Activated CD8-positive, alpha-beta memory T cell treated with anti-CD3 and anti-CD28 coated beads for 4 hours (primary cell): ENCODE results near the gene DGCR8.

Experiments
- DNase-seq, 2 donors: peaks; one replicate each; pipeline ENCODE4 v3.0.0-alpha.2; 2020; ENCODE audit warnings: low read depth in 2 of 2

DGCR8 gene

DNA sequence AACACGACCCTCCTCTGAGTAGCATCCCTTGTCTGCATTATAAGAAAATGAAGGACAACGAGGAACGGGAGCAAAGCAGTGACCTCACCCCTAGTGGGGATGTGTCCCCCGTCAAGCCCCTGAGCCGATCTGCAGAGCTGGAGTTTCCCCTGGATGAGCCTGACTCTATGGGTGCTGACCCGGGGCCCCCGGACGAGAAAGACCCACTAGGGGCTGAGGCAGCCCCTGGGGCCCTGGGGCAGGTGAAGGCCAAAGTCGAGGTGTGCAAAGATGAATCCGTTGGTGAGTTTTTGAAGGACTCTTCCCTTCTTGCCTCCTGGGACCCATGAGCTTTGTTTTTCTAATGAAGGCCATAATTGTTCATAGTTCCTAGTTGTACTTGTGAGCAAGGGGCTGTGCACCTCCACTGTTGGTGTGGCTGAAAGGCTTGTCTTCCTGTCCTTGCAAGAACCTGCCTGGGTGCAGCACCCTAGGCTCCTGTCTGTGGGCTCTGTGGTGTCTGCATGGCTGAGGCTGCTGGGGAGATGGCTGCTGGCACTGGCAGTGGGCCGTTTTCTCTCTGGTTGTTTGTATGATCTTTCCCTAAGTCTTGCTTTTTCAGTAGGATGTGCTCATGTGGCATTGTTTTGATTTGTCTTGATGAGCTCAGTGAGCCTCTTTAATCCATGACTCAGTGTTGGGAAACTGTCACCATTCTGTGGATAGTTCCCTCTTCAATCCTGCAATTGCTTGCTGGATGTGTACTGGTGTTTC is 10.1 kb downstream of the DGCR8 start:
- DNase-seq = no peak

DNA sequence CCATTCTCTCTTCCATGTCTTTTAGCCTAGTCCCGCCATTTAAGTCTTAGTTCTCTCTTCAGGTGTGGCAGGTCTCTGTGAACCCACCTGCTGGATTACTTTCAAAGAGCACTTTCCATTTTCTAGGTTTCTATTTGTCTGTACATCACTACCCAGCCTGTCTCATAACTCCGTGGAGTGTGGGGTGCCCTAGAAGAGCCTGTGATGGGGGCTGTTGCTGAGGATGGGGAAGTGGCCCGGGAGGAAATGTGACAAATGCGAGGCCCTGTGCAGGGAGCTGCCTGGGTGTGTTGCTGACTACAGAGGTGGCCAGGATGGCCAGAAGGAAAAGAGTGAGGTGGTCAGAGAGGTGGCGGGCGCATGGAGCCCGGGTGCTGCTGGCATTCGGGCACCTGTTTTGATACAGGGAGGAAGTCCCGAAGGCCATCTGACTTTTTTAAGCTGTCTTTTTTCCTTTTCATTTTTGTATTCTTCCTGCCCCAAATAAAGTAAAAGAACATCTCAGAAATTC is 10.7 kb downstream of the DGCR8 start:
- DNase-seq = no peak

DNA sequence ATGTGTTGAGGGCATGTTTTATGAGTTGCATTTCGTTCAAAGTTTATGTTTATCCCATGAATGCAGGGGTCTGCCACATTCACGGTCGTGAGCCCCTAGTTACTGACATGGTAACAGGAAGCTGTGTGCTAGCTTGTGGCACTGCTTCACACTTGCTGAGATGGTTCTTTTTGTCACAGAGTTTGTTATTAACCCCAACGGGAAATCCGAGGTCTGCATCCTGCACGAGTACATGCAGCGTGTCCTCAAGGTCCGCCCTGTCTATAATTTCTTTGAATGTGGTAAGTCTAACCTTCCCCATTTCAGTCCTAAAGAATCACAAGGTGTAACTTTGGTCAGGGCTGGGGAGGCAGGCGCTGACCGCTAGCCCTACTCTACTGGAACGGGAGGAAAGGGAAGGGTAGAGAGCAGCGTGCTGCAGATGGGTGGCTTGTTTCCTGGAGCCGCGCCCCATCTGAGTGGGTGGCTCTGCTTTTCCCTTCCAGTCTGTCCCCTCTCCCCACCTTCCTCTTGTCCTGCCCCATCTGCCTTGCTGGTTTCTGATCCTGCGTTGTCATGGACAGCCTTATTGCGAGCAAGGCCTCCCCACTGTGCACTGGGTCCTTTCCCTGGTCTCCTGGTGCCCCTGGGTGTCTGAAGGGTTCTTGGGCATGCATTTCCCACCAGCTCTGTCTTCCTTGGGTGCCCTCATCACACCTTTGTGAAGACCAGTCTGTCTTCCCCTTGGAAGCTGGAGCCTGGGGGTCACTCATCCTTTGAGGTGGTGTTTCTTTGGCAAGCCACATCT is 11.8 kb downstream of the DGCR8 start:
- DNase-seq = no peak

DNA sequence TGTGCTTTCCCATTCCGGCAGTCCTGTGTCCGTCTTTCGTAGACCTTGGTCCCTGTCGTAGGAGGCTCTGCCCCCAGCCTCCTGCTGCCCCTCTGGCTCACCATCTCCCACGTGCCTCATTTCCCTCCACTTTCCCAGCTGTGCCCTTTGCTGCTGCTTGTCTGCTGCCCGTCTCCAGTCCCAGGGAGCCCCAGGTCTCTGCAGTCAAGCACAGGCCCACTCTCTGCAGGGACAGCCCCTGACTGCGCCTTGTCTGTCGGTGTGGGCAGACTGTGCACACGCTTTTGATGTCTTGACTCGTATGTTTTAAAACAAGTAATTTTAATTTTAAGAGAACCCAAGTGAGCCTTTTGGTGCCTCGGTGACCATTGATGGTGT is 12.4 kb downstream of the DGCR8 start:
- no peak for DNase-seq

GRCh38 chr22:20093418-20094196 is 13.6 kb downstream of the DGCR8 start:
- DNase-seq = no peak

GRCh38 chr22:20094197-20094807 is 14.3 kb downstream of the DGCR8 start:
- no peak for DNase-seq

DNA sequence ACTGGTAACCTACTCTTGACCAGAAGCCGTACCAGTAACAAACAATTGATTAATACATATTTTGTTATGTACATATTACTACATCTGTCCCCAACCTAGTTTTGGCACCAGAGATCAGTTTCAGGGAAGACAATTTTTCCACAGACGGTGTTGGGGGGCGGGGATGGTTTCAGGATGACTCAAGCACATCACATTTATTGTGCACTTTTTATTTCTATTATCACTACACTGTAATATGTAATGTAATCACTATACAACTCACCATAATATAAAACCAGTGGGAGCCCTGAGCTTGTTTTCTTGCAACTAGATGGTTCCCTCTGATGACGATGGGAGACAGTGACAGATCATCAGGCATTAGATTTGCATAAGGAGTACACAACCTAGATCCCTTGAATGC is 15.5 kb downstream of the DGCR8 start:
- no peak for DNase-seq

DNA sequence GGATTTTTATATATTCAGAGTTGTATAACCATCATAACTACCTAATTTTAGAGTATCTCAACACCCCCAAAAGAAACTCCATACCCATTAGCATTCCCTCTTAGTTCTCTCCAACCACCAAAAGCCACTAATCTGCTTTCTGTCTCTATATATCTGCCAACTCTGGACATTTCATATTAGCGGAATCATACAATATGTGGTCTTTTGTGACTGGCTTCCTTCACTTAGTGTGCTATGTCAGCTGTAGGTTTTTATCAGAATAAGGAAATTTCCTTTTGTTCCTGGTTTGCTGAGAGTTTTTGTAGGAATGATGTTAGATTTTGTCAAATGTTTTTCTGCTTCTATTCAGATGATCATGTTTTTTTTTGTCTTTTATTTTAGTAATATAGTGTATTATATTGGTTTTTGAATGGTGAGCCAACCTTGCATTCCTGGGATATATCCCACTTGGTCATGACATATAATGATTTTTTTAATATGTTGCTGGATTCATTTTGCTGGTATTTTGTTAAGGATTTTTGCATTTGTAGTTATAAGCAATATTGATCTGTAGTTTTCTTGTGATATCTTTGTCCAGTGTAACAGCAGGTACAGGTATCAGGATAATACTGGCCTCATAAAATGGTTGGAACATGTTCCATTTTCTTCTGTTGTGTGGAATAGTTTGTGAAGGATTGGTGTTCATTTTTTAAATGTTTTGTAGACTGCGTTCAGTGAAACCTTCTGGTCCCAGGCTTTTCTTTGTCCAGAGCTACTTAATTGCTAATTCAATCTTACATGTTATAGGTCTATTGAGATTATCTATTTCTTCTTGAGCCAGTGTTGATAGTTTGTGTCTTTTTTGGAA is 16.8 kb downstream of the DGCR8 start:
- DNase-seq = no peak

DNA sequence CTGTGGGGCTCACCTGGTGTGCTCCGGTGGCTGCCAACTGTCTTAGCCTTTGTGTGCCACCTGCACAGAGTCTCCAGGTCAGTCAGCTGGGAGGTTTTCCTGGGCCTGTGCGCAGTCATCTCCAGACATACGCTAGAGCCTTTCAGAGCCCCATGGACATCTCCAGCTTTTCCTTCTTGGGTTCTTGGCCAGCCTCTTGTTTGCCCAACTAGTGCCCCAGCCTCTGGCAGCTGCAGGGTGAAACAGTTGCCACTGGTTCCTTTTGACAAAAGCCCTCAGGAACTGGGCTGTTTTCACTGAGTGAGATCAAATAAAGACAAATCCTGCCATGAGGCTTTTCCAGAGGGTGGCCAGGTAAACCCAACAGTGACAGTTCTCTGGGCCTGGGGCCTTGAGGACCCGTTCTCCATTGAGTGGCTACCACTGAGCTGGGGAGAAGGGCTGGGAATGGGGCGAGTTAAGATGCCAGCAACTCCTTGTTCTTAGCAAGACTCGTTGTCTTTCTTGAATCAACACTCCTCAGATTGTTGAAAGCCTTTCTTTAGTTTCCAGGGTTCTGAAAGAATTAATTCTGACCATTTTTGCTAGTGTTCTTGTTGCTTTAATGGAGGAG is 19.2 kb downstream of the DGCR8 start:
- no peak for DNase-seq

DNA sequence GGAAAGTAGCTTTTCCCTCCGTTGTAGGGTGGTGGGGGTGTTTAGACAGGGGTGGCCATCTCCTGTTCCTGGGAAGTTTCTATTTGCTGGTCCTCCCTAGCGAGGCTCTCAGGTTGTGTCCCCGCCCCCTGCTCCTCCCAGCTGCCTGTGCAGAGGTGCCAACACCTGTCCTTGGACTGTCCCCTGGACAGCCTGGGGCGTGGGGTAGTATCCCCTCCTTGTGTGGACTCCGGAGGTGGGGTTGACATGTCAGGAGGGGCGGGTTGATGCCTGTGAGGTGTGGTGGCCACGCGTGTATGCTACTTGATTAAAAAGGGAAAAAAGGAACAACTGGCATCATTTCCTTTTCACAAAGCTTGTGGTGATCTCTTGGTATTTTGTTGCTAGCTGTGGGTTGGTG is 21.6 kb downstream of the DGCR8 start:
- DNase-seq = no peak

DNA sequence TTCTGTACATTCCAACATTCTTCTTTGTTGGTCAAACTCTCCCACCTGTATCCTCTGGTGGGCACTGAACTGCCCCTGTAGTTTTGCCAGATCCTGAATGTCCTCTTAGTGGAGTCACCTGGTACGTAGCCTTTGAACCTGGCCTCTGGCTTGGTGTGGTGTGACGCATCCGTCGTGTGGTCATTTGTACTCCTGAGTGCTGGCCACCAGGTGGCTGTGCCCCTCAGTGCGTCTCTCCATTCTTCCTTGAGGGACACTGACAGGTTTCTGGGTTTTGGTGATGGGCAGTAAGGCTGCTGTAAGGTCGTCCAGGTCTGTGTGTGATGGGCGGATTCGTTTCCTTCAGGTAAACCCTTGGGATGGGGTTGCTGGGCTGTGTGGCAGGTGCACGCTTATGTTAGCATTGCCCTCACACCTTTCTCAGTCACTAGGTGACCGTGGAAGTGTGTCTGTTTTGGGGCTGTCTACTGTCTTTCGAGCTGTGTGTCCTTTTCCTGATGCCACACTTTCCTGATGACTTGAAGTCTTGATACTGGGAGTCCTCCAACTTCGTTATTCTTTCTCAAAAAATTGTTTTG is 22.3 kb downstream of the DGCR8 start:
- no peak for DNase-seq

DNA sequence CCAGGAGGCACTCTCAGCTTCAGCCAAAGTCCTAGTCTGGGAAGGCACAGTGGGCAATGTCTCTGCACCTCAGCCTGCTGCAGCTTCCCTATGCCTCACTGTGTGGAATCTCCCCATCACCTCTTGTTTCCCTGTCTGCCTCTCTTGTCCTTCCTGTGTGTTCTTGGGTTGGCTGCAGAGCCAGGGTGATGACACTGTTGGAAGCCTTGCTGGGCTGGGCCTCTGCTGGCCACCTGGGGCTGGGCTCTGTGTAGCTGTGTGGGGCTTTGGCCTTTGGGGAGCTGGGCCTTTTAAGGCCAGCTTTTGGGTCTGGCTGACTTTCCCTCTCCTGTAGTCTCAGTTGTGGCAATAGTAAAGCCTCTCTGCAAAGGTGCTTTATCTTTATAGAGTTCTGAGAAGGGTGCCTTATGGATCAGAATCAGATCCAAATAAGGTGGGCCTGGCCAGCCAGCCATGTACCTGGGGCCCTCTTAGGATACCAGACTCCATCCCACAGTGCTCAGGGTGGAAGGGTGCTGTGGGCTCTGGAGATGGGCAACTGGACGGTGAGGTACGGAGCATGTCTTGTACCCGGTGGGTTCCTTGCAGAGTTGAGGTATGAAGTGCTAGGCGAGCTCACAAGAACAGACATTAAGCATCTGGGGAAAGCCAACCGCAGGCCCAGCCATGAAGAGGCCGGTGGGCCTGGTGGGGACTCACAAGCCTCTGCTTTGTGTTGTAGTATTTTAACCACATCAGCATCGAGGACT is 25.6 kb downstream of the DGCR8 start:
- DNase-seq = no peak

GRCh38 chr22:20106205-20106848 is 26.3 kb downstream of the DGCR8 start:
- no peak for DNase-seq

DNA sequence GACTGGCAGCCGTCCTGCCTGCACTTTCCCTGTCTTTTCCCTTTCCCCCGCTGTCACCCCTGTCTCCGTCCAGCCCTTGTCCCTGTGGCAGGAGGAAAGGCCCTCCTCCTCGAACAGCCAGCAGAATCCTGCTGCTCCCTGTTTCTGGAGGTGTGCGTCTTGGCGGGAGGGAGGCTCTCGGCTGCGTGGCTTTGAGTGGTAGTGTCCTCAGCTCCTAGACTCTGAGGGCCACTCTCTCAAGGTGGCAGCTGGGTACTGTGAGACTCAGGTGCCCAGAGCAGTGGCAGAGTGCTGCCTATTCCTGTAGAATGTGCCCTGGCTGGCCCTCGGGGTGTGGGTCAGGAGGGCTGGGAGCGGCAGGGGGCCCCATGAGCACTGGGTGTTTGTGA is 26.8 kb downstream of the DGCR8 start:
- no peak for DNase-seq

GRCh38 chr22:20107471-20107901 is 27.4 kb downstream of the DGCR8 start:
- DNase-seq = no peak

DNA sequence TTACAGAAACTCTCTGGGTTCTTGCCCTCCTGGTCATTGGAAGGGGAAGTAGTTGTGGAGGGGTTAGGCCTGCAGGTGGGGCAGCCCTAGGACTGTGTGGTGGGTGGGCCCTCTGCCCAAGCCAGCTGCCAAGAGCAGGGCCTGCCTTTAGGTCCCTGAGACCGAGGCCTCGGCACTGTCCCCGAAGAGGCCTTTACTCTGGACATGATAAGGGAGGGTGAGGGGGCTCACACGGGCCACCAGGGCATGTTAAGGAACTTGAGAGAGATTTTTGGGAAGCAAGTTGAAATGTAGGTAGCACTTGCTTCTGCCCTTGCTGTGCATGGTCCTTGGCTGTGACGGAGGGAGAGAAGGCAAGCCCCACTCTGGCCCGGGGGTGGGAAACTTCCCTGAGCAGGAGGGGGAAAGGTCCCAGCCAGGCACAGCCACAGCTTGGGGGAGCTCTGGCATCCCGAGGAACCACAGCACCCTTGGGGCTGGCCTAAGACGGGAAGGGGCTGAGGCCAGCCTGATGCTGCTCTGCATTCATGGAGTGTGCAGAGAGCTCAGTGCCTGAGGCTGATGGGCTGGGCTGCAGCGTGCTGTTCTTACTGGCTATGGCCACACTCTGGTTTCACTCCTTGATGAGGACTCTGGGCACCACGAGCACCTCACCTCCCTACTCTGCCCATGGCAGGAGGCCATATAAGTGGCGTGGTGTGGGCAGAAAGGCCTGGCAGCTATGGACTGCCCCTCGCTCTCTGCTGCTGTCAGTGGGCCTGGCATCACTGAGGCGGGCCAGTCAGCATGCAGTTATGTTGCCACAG is 28.1 kb downstream of the DGCR8 start:
- DNase-seq = no peak

DNA sequence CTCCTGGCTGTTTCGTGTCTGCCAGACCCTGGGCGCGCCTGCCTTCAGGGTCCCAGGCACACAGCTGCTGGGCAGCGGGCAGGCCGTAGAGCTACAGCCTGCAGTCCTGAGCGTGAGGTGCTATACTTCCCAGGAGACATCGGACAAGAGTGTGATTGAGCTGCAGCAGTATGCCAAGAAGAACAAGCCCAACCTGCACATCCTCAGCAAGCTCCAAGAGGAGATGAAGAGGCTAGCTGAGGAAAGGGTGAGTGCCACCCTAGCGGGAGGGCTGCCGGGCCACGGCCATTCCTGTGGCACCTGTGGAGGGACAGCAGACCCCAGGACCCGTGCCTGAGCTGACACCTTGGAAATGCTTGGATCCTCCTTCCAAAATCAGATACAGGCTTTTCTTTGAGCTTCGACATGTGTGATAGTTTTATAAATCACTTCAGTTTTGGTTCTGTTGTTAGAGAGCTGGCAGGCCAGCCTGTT is 28.8 kb downstream of the DGCR8 start:
- no peak for DNase-seq
